ENCODE results near the gene SLK. TPM values are rescaled to one million over a fixed set of nuclear protein-coding genes. Genes with fewer than 3 reads are reported as not detected.

The SLK gene
- 10 to 100 TPM; 20.5 to 20.8 TPM for total RNA-seq
- polyA plus RNA-seq (2013, experiment 1 of 2), result 23.0 TPM
- 28.7 TPM for polyA plus RNA-seq (2013, experiment 2 of 2)
- 102 to 255 (median 158) reads per million in 172 experiments for total RNA-seq

DNA sequence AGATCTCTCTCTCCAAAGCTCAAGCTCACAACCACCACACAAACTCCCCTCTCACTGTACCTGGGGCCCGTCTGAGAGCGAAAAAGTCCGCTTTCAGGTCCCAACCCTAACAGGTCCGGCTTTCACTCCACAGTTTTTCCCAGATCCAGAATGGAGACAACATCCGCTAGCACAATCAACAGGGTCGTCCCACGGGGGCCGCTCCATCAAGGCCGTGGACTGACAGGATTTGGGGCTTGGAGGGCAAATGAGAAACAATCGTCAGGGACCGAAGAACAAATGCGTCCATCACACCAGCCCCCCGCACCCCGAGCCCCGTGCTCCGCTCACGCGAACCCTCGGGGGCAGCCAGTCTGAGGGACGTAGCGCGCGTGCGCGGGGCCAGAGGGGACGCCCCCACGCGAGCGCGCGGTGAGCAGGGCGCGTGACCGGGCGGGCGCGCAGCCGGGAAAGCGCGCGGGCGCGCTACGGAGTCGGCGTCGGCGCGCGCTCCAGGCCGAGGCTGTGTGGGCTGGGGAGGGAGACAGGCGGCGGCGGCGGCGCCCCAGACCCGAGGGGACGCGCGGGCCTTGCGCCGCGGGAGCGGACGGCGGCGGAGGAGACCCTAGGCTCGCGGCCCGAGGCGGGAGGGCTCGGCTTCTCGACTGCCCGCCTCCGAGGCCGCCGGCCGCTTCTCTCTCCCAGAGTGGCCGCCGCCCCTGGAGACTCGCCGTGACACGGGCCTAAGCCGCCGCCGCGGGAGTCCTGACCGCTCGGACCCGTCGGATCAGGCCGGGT lies at the start of gene SLK:
SLK (plus strand) TSS at position 470 of the 777 bp plus-strand sequence. CDS start 606 bp downstream, outside the sequence.
- POLR2A ChIA-PET, result interaction anchor here (0.7 to 3.4 kb wide), 8 partner anchors 17 to 382 kb away, joined by 3 to 45 read pairs (median 7); partner anchors contain the start of gene SFR1
- Histone ChIP-seq H3K4me1 (ENCODE audit: insufficient read depth, low read length) (peaks cover 13% of the 10 kb centered on the region), H3K27me3 (ENCODE audit: control insufficient read depth in 1 of 2, insufficient read depth in 2 of 2, low read length in 2 of 2) (no peaks in the 10 kb centered on the region), H3K27ac (ENCODE audit: low read depth in 1 of 2, low read length in 2 of 2) (peak within 1 kb of the TSS; percentile 76 to 83), H3K9me3 (ENCODE audit: control insufficient read depth in 1 of 2, insufficient read depth in 1 of 2, low read length in 2 of 2) (no peaks in the 10 kb centered on the region), H3K4me3 (ENCODE audit: low read length) (peak within 1 kb of the TSS; percentile 94), H3K36me3 (ENCODE audit: insufficient read depth, low read length) (no peaks in the 10 kb centered on the region)
- H3K27ac Mint-ChIP-seq, result peak within 1 kb of the TSS; percentile 91
- TF ChIP-seq, protein P1, sequence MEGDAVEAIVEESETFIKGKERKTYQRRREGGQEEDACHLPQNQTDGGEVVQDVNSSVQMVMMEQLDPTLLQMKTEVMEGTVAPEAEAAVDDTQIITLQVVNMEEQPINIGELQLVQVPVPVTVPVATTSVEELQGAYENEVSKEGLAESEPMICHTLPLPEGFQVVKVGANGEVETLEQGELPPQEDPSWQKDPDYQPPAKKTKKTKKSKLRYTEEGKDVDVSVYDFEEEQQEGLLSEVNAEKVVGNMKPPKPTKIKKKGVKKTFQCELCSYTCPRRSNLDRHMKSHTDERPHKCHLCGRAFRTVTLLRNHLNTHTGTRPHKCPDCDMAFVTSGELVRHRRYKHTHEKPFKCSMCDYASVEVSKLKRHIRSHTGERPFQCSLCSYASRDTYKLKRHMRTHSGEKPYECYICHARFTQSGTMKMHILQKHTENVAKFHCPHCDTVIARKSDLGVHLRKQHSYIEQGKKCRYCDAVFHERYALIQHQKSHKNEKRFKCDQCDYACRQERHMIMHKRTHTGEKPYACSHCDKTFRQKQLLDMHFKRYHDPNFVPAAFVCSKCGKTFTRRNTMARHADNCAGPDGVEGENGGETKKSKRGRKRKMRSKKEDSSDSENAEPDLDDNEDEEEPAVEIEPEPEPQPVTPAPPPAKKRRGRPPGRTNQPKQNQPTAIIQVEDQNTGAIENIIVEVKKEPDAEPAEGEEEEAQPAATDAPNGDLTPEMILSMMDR (IDR thresholded peaks at IDR 0.05), result no peak
- intact Hi-C loops (cut with DNase I, micrococcal nuclease), result loop anchor here (1.0 to 10.0 kb wide), 6 partner anchors 48 to 382 kb away; partner anchors contain the start of gene STN1 (in 2 of the 2)
- H3K36me3 Mint-ChIP-seq (ENCODE audit: low read depth), result peaks cover 7% of the 10 kb centered on the region
- peak; percentile 82 for ATAC-seq (ENCODE audit: poor library complexity)
- DNase-seq, result peak; percentile 59 to 96 (median 81)
- H3K9me3 Mint-ChIP-seq, result no peaks in the 10 kb centered on the region
- peaks cover 43% of the 10 kb centered on the region for H3K4me1 Mint-ChIP-seq (ENCODE audit: low read depth)
- H3K27me3 Mint-ChIP-seq, result no peaks in the 10 kb centered on the region
- H3K4me3 Mint-ChIP-seq, result peak within 1 kb of the TSS; percentile 95
- CTCF ChIA-PET, result no interaction called here

DNA sequence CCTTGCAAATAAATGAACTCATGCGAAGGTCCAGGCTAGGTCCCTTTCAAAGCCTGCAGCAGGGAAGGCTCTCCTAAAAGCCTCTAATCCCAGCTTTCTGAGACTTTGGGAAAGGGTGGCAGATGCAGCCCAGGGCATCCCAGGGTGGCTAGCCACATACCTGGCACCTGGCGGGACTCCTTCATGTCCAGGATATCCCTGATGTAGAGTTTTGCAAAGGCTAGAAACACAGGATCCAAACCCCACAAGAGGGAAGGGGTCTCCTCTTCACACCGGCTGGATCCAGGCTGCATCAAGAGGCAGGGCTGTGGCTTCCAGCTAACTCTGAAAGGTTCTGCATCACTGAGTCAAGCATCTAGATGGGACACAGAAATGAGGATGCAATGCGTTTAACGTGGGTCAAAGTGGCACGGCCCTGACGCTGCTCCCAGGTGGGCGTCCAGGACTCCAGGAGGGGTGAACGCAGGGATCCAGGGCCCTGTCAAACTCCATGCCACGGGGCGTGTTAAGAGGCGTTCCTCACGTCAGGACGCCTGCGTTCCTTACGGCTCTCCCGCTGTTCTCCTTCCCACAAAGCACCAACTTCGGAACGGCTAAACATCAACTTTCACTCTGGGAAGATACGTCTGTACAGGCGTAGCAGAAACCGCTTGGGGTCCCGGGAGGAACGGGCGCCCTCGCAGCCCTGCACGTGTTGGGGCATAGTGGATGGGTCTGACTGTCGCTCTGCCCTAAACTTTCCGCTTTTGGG lies 49.5 kb upstream of the SLK start:
- Mint-ChIP-seq H3K27me3 (no peaks in the 10 kb centered on the region), H3K36me3 (ENCODE audit: low read depth) (peaks cover 37% of the 10 kb centered on the region), H3K4me1 (ENCODE audit: low read depth) (peaks cover 55% of the 10 kb centered on the region), H3K4me3 (peak overlapping the region; percentile 94), H3K27ac (peak overlapping the region; percentile 93), H3K9me3 (no peaks in the 10 kb centered on the region)
- peak in 1 of 14 experiments; percentile 17 for DNase-seq
- peaks cover 5% of the 10 kb centered on the region for H3K36me3 ChIP-seq (ENCODE audit: insufficient read depth, low read length)
- no peaks in the 10 kb centered on the region for H3K27me3 ChIP-seq (ENCODE audit: control insufficient read depth in 1 of 2, insufficient read depth in 2 of 2, low read length in 2 of 2)
- POLR2A ChIA-PET, result interaction anchor here (1.0 to 2.5 kb wide), 8 partner anchors 9 to 204 kb away, joined by 3 to 17 read pairs (median 4); partner anchors contain the start of gene SFR1
- peaks cover 60% of the 10 kb centered on the region for H3K4me1 ChIP-seq (ENCODE audit: insufficient read depth, low read length)
- peak overlapping the region; percentile 83 for H3K4me3 ChIP-seq (ENCODE audit: low read length)
- ATAC-seq (ENCODE audit: poor library complexity), result no peak
- intact Hi-C loops (cut with DNase I, micrococcal nuclease), result loop anchor here (1.0 to 5.0 kb wide), 7 partner anchors 9 to 351 kb away; partner anchors contain the start of genes GSTO2 (in 2 of the 2) and SLK (in 2 of the 2)
- H3K9me3 ChIP-seq (ENCODE audit: control insufficient read depth in 1 of 2, insufficient read depth in 1 of 2, low read length in 2 of 2), result peaks cover 0 to 9% of the 10 kb centered on the region in 2 experiments
- CTCF ChIA-PET, result interaction anchor here (1.6 to 1.7 kb wide), 2 partner anchors 16 to 29 kb away, joined by 4 read pairs; no protein-coding TSS in a partner anchor
- TF ChIP-seq, protein P1 (IDR thresholded peaks at IDR 0.05), result no peak
- H3K27ac ChIP-seq (ENCODE audit: low read depth in 1 of 2, low read length in 2 of 2), result peak overlapping the region; percentile 79 to 81
